NK-92 treated with Interleukin-12 subunit alpha and Interleukin-12 subunit beta, amount 100 ng/mL, for 24 hours (cell line): ENCODE data around the gene TCEANC2.
"Not testable (repeated sequence)": the region's sequence is repeated elsewhere in the genome, so short reads cannot be mapped to it uniquely, and the experiment has no call there.

Experiments
- DNase-seq: peaks from one replicate; lab custom pipeline; 2025; lab: John Stamatoyannopoulos, UW

The TCEANC2 gene

DNA sequence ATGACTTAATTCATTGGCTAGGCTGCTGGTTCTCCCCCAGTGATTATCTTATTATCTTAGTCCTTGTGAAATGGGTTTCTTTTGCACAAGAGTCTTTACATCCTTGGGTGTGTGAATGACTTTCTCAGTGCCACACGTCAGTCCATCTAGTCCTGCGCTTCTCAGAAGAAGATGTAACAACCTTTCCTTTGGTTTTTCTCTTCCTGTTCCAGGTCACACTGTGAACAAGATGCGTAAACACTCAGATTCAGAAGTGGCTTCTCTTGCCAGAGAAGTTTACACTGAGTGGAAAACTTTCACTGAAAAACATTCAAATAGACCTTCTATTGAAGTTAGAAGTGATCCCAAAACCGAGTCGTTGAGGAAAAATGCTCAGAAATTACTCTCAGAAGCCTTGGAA lies 35.0 kb downstream of the TCEANC2 start:
- no peak for DNase-seq

DNA sequence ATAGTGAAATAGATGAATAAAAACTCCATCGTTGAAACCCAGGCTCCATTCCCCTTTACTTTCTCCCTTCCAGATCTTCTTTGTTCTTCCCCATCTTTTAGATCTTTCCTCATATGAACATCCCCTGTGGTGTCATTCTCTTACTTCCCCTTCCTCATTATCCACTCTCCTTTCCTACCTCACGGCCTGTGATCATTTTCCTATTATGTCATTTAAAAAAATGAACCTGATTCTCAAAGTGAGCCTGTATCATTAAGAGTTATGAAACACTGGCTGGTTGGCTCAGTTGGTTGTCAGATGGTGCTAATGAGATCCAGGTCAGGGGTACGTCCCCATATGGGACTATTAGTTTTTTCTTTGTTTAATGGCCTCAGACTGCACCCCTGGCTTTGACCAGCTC lies 38.3 kb downstream of the TCEANC2 start:
- DNase-seq, result no peak

DNA sequence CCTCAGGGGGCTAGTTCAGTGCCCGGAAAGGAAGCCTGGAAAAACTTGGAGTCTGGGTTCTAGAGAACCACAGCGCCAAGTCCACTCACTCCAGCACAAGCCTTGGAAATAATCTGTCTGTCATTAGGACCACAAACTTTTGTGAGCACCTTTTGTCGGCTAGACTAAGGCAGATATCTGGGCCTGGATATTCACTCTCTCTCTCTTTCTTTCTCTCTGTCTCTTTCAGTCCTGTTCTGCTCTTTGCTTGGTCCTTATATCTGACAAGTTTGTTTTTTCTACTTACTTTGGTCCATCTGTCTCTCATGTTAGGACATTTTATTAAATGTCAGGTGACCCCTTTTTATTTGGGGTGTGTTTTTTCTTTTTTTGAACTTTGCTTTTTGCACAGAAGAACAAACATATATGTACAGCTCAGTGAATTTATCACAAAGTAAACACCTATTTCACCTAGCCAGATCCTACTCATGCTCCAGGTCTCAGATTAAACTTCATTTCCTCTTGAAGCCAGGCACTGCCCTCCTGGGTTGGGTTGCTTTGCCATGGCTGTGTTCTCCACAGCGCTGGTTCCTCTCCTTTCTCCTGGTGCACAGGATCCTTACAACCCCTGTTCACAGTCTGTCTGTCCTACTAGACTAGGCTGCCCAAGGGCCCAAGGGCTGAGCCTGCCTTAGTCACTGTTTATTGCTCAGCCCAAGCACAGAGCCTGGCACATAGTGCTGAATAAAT lies 40.8 kb downstream of the TCEANC2 start:
- no peak for DNase-seq

DNA sequence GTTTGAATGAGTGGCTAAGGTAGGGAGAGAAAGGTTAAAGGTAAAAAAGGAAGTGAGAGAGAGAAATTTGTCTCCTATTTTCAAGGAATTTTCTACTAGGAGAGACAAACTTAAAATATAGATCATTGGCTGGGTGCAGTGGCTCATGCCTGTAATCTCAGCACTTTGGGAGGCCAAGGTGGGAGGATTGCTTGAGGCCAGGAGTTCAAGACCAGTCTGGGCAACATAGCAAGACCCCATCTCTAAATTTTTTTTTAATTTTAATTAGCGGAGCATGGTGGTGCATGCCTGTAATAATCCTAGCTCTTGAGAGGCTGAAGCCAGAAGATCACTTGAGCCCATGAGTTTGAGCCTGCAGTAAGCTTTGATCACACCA lies 41.3 kb downstream of the TCEANC2 start:
- not testable (repeated sequence) for DNase-seq

DNA sequence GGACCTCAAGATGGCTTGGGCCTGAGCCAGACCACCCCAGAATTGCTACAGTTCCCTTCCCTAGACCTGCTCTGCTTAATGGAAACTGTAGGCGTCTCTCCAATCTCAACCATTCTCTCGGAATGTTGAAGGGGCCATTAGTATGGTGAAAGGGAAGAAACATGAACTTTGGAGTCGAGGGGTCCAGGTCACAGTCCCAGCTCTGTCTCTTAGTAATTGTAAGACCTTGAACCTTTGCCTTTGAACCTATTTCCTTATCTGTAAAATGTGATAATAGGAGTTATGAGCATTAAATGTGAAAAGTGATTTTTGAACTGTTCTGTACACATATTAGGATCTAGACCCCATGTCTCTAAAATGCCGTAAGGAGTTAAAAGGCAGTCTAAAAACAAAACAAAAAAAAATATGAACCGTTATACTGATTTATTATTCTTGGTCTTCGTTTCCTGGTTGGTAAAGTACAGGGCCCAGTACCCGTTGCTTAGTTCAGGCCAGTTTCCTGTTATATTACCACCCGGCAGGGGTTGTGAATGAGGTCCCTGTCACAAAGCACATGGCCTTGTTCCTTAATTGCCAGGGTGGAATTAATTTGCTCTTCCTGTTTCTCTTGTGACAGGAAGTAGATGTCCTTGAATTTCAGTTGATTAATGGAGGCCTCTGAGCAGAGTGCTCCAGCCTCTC lies 42.3 kb downstream of the TCEANC2 start:
- DNase-seq, result no peak

DNA sequence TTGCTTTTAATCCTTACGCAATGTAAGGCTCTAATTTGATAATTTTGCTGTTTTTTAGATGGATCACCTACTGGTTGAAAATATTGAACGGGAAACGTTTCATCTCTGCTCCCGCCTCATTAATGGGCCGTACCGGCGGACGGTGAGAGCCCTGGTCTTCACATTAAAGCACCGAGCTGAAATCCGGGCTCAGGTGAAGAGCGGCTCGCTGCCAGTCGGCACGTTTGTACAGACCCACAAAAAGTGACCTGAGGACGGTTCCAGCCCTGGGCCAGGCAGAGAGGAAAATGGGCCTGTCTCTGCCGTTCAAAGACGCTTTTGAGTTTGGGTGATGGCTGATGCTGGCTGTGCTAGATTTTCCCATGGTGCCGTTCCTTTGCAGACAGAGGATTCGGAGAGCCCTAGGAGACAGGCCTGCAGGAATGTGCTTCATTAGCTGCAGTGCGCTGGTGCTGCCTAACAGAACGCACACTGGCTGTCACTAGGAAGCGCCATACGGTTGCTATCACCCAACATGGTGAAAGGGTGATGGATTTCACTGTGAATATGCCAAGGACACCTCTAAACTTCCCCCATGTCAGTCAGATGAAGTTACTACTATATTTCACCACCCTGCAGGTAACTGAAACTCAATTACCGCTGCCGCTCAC lies 42.9 kb downstream of the TCEANC2 start:
- DNase-seq, result no peak

DNA sequence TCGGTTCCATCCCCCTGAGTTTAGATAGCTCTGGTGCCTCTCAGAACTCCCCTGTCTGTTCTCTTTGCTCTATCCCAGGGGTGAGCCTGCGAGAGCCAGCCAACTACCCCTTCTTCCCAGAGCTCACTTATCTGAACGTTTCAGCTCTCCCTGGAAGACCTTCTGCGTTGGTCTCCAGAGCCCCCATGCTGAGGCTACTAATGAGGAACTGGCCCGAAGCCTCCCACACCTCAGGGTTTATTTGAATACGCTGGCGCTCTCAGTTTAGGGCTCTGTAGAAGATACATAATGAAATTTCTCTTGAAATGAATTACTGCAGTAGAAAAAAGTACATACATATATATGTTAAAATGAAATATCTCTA lies 43.5 kb downstream of the TCEANC2 start:
- no peak for DNase-seq

DNA sequence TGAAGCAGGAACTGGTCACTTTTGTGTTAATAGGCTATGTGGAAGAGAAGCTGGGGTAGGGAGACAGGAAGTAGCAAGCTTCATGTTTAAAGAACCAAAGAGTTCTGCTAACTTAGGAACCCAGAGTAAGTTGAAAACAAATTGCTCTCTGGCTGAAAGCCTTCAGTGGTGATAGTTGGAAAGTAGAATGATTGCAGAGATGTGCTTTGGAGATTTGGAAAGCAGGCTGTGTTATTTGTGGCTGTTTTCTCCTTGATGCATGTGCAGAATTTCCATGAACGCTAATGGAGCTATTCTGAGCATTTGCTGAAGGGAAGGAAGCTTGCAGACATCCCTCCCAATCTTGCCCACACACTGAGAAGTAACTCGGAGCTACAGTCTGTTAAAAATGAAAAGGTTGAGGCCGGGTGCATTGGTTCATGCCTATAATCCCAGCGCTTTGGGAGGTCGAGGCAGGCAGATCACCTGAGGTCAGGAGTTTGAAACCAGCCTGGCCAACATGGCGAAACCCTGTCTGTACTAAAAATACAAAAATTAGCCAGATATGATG lies 45.7 kb downstream of the TCEANC2 start:
- DNase-seq, result no peak

DNA sequence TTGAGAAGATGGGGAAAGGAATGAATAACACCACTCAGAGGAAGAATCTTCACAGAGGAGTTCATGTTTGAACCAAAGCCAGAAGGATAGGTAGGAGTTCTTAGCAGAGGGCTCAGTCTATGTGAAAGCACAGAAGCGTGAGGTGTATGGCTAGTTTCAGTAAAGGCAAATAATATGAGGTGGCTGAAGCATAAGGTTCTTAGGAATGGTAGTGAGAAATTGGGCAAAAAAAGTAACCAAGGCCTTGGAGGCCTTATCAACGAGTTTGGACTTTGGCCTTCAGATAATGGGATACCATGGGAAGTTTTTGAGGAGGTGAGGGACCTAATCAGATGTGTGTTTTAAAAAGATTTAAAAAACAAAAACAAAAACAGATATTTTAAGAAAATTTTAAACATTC lies 47.1 kb downstream of the TCEANC2 start:
- DNase-seq, result no peak

DNA sequence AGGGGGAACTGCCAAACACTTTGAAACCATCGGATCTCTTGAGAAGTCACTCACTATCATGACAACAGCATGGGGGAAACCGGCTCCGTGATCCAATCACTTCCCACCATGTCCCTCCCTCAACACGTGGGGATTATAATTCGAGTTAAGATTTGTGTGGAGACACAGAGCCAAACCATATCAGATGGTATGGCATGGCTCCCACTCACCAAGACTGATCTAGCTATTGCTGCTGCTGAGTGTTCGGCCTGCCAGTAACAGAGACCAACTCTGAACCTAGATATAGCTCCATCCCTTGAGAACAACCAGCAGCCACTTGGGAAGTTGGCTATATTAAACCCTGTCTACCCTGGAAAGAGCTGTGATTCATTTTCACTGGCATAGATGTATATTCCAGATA lies 50.0 kb downstream of the TCEANC2 start:
- DNase-seq, result no peak

DNA sequence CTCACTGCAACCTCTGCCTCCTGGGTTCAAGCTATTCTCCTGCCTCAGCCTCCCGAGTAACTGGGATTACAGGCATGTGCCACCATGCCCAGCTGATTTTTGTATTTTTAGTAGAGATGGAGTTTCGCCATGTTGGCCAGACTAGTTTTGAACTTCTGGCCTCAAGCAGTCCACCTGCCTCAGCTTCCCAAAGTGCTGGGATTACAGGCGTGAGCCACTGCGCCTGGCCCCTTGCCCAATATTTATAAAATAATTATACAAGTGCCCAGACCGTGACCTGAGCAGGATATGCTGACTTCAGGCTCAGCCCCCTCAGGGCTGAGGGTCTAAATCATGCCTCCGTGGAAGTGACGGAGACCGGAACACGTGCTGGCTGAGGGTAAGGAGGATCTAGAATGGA lies 51.2 kb downstream of the TCEANC2 start:
- not testable (repeated sequence) for DNase-seq

DNA sequence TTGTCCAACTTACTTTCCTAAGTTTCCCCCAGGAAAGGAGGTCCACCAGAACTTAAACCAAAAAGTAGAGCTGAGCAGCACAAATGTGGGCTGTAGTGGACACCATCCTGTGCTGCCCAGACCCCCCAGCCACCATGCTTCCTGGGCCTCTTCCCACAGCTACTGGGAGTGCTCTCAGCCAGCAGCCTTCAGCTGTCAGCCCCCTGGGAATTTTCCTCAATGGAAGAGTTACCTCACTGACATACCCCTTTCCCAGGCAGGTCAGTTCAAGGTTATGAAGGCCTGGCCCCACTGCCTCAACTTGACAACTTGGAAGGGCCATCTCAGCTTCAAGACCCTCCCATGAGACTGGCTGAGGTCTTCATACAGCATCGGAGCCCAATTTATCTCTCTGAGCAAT lies 51.7 kb downstream of the TCEANC2 start:
- no peak for DNase-seq

DNA sequence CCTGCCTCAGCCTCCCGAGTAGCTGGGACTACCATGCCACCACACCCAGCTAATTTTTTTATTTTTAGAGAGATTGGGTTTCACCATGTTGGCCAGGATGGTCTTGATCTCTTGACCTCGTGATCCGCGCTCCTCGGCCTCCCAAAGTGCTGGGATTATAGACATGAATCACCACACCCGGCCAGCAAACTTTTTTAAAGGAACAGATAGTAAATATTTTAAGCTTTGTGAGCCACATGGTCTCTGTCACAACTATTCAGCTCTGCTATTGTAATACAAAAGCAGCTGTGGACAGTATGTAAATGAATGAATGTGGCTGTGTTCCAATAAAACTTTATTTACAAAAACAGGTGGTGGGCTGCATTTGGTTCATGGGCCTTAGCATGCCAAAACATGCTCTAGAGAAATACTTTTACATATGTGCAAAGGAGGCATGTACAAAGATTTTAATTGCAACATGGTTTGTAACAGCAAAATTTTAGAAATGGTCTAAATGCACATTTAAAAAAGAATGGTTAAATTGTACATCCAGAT lies 52.4 kb downstream of the TCEANC2 start:
- DNase-seq, result no peak

DNA sequence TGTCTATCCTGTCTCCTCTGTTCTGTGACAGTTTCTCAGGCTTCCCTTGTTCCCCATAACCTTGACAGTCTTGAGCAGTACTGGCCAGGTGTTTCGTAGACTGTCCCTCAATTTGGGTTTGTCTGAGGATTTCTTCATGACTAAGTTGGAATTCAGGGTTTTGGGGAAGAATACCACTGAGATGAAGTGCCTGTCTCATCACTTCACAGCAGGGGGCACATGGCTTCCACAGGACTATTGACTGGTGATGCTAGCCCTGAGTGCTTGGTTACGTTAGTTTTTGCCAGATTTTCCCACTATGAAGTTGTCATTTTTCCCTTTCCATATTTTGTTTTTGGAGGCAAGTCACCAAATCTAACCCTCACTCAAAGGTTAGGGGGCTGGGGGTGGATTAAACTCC lies 53.7 kb downstream of the TCEANC2 start:
- DNase-seq, result no peak

DNA sequence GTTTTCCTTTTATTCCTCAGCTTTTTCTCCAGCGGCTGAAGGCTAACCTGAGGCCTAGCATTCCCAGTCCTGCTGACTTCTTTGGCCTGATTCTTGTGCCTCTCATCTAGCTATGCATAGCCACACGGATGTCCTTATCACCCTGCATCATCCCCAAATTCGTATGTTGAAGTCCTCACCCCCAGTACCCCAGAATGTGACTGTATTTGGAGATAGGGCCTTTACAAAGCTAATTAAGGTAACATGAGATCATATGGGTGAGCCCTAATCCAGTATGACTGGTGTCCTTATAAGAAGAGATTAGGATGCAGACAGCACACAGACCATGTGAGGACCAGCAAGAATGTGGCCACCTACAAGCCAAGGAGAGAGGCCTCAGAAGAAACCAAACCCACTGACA lies 54.7 kb downstream of the TCEANC2 start:
- no peak for DNase-seq

DNA sequence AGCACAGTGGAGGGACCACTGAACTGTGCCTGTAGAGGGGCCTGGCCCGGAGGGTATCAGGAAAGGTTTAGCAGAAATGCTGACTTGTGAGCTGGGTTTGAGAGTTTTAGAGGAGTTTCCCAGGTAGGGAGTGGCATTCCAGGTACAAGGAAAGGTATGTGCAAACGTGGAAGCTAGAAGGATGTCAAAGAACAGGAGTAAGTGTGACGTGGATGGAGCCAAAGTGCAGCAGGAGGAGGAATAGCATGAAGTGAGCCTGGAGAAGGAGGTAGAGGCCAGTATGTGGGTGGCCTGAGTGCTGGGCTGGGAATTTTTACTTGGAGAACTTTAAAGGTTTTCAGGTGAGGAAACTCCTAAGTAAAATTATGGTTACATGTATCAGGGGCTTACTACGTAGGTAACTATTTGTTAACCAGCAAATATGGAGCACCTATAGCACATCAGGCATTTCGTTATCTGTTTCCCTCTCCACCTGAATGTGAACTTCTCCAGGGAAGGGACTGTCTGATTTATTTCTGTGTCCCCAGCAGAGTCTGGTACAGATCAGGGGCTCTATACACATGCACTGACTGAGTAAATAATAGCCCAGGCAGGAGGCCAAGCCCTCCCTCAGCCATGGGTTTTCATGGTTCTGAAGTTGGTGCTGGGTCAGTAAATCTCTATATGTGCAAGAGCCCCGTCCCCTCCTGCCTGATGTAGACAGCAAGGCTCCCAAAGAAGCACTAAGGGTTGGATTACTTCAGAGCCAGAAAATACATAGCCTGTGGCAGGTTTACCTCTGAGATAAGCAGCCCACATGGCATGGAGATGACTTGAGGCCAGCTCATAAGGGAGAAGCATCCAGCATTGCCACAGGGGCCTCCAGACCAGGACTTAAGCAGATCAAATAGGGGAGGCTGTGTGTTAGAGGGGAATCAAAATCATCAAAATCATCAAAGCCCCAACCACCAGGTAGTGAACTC lies 56.0 kb downstream of the TCEANC2 start:
- DNase-seq, result no peak

DNA sequence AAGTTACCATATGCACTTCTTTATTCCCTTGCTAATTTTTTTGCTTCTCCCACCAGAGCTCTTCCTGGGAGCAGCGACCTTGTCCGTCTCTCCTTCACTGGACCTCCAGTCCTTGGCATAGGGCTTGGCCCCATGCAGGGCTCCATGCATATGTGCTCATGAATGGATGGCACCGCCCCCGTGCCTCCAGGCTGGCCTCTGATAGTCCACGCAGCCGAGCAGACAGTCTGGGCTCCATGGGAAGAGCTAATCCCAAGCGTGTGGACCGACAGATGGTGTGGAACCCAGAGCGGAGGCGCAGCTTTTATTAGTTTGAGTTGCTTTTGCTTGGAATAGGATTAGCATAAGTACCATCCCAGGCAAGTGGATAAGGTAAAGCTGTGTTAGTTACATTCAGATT lies 57.6 kb downstream of the TCEANC2 start:
- DNase-seq, result no peak

DNA sequence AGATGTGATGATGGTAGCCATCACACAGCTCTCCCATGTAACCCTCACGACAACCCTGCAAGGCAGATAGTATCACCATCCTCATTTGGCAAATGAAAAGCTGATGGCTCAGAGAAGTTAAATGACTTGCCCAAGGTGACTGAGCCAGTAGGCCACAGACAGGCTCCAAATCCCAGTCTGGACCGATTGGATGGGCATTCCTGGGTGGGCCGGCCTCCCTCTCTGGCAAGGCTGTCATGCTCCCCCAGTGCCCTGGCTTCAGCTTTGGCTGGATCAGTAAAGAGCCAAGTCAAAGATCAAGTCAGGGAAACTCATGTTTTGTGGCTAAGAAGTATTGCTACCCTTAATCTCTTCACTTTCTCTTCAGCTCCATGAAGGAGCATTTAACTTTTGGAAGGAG lies 58.2 kb downstream of the TCEANC2 start:
- no peak for DNase-seq

DNA sequence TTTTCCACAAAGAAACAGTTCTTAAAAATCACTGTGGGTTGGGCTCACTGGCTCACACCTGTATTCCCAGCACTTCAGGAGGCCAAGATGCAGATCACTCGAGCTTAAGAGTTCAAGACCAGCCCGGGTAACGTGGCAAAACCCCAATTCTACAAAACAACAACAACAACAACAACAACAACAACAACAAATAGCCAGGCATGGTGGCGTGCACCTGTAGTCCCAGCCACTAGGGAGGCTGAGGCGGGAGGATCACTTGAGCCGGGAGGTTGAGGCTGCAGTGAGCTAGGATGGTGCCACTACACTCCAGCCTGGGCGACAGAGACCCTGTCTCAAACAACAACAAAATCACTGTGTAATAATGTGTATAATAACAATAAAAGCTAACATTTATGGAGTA lies 58.6 kb downstream of the TCEANC2 start:
- no peak for DNase-seq

DNA sequence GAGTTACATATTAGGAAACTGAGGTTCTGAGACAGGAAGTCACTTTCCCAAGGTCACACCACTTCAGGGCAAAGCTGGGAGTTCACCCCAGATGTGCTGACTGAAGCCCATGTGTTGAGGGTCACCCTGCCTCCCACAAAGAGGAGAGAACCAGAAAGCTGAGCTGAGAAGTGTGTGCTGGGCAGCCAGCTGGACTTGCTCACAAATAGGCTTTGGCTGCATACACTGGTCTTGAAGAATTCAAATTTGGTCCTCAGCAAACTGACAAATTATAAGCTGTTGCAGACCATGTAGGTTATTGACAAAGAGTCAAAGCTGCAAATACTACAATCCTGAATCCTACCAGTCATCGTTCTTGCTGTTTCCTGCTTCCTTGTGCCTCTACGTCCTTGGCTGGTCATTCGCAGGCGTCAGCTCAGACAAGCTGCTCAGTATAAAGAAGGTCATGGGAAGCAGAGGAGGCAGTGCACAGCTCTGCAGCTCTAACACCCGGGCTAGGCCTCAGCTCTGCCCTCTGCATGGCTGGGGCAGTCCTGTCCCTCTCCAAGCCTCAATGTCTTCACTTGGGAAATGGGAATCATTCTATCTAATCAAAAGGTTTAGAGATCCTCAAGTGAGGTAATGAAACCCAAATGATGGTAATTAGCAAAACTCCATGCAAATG lies 59.4 kb downstream of the TCEANC2 start:
- DNase-seq, result no peak

DNA sequence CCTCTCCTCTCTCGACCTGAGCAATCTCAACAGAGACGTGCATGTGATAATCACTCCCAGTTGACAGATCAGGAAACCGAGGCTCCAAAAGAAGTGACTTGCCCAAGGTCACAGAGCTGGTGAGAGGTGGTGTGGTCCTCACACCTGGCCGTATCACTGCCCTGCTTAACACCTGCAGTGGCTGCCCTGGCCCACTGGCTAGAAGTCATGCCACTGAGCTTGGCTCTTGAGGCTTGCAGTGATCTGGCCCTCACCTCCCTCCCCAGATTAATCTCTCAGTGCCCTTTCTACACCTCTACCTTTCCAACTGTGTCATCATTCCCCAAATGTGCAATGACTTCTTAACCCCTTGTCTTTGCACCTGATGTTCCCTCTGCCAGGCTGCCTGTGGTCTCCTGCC lies 60.6 kb downstream of the TCEANC2 start:
- no peak for DNase-seq
